ENCODE data around the gene ADPRHL1. TPM values are rescaled to one million over a fixed set of nuclear protein-coding genes. Genes with fewer than 3 reads are reported as not detected.

ADPRHL1 gene
- total RNA-seq, 1 donor from 2014 or later: 11.3 TPM

- no peak overlapping the region for H3K27ac ChIP-seq
- H3K4me1 ChIP-seq: peaks cover 24 to 44% of the 10 kb centered on the region in 2 donors
- intact Hi-C loops (cut with DNase I): no loop called here
- no peak overlapping the region for H3K4me3 ChIP-seq
- no peaks in the 10 kb centered on the region for H3K9me3 ChIP-seq
- H3K27me3 ChIP-seq: no peaks in the 10 kb centered on the region
- no peak for DNase-seq (ENCODE audit: low spot score in 2 of 2)
- peaks cover 42 to 69% of the 10 kb centered on the region in 2 donors for H3K36me3 ChIP-seq
- TF ChIP-seq CTCF (IDR thresholded peaks at IDR 0.05): no peak
Observed at GRCh38 chr13:113497217-113497616, 43.9 kb upstream of the ADPRHL1 start.

- Histone ChIP-seq H3K4me1 (peaks cover 24 to 49% of the 10 kb centered on the region in 2 donors), H3K27me3 (no peaks in the 10 kb centered on the region), H3K4me3 (peak overlapping the region; percentile 7 to 47), H3K36me3 (peaks cover 31 to 53% of the 10 kb centered on the region in 2 donors), H3K9me3 (no peaks in the 10 kb centered on the region), H3K27ac (peak overlapping the region; percentile 9 to 31)
- DNase-seq (ENCODE audit: low spot score in 2 of 2): no peak
- no peak for TF ChIP-seq CTCF (IDR thresholded peaks at IDR 0.05)
- intact Hi-C loops (cut with DNase I): no loop called here
Observed at GRCh38 chr13:113495494-113496210, 42.4 kb upstream of the ADPRHL1 start.

GRCh38 chr13:113493315-113493951 is 40.1 kb upstream of the ADPRHL1 start:
- Histone ChIP-seq H3K27me3 (no peaks in the 10 kb centered on the region), H3K36me3 (peaks cover 10 to 31% of the 10 kb centered on the region in 2 donors), H3K9me3 (no peaks in the 10 kb centered on the region), H3K4me1 (peaks cover 24 to 62% of the 10 kb centered on the region in 2 donors), H3K4me3 (peak overlapping the region; percentile 28 to 98), H3K27ac (peak overlapping the region; percentile 88 to 95)
- intact Hi-C loops (cut with DNase I): no loop called here
- TF ChIP-seq CTCF (IDR thresholded peaks at IDR 0.05): no peak
- no peak for DNase-seq (ENCODE audit: low spot score in 2 of 2)

- peaks cover 24 to 58% of the 10 kb centered on the region in 2 donors for H3K4me1 ChIP-seq
Observed at GRCh38 chr13:113491982-113492381, 38.7 kb upstream of the ADPRHL1 start.

GRCh38 chr13:113491418-113491883 is 38.2 kb upstream of the ADPRHL1 start:
- intact Hi-C loops (cut with DNase I): loop anchor here (2.0 kb wide), 5 partner anchors 55 to 573 kb away; partner anchors contain the start of genes CUL4A, LAMP1 and PCID2
- no peaks in the 10 kb centered on the region for H3K27me3 ChIP-seq
- H3K36me3 ChIP-seq: peaks cover 0 to 12% of the 10 kb centered on the region in 2 donors
- peak overlapping the region; percentile 88 to 95 for H3K27ac ChIP-seq
- DNase-seq (ENCODE audit: low spot score in 2 of 2): no peak
- H3K4me1 ChIP-seq: peaks cover 24 to 55% of the 10 kb centered on the region in 2 donors
- no peak for TF ChIP-seq CTCF (IDR thresholded peaks at IDR 0.05)
- no peaks in the 10 kb centered on the region for H3K9me3 ChIP-seq
- peak overlapping the region; percentile 98 to 99 for H3K4me3 ChIP-seq

More at GRCh38 chr13:113491982-113492381, 38.7 kb upstream of the ADPRHL1 start:
- Histone ChIP-seq H3K36me3 (peaks cover 0 to 16% of the 10 kb centered on the region in 2 donors), H3K27ac (peak overlapping the region; percentile 88 to 95), H3K9me3 (no peaks in the 10 kb centered on the region), H3K4me3 (peak overlapping the region; percentile 98 to 99), H3K27me3 (no peaks in the 10 kb centered on the region)
- no peak for DNase-seq (ENCODE audit: low spot score in 2 of 2)
- intact Hi-C loops (cut with DNase I): loop anchor here (2.0 kb wide), 5 partner anchors 55 to 573 kb away; partner anchors contain the start of genes CUL4A, LAMP1 and PCID2
- no peak for TF ChIP-seq CTCF (IDR thresholded peaks at IDR 0.05)
